ENCODE data around the gene EN2. TPM values are rescaled to one million over a fixed set of nuclear protein-coding genes. Genes with fewer than 3 reads are reported as not detected.

EN2 gene
- polyA plus RNA-seq, 1 experiment: not detected

- Histone ChIP-seq H3K27ac (ENCODE audit: low read depth, low read length) (no peak overlapping the region), H3K27me3 (ENCODE audit: control insufficient read depth, insufficient read depth, low read length) (peaks cover 91% of the 10 kb centered on the region), H3K4me3 (ENCODE audit: low read depth, low read length) (no peak overlapping the region), H3K9me3 (ENCODE audit: control insufficient read depth, insufficient read depth, low read length) (no peaks in the 10 kb centered on the region; the same call in 1 of the 2 replicates)
- ChIA-PET CTCF (no interaction called here), POLR2A (no interaction called here)
- TF ChIP-seq CTCF (IDR thresholded peaks at IDR 0.05; ENCODE audit: low read depth, low read length): no peak
- DNase-seq (ENCODE audit: low read depth, low spot score): no peak
These were observed 7.2 kb downstream of the EN2 start for GRCh38 chr7:155464948-155465739.

GRCh38 chr7:155465761-155466141 lies 7.8 kb downstream of the EN2 start:
- POLR2A ChIA-PET: no interaction called here
- H3K4me3 ChIP-seq (ENCODE audit: low read depth, low read length): no peak overlapping the region
- CTCF ChIA-PET: no interaction called here
- TF ChIP-seq CTCF (IDR thresholded peaks at IDR 0.05; ENCODE audit: low read depth, low read length): no peak
- DNase-seq (ENCODE audit: low read depth, low spot score): no peak
- peaks cover 92% of the 10 kb centered on the region for H3K27me3 ChIP-seq (ENCODE audit: control insufficient read depth, insufficient read depth, low read length)
- H3K27ac ChIP-seq (ENCODE audit: low read depth, low read length): no peak overlapping the region
- no peaks in the 10 kb centered on the region; the same call in 1 of the 2 replicates for H3K9me3 ChIP-seq (ENCODE audit: control insufficient read depth, insufficient read depth, low read length)

- H3K4me3 ChIP-seq (ENCODE audit: low read depth, low read length): no peak overlapping the region
- no peak for TF ChIP-seq CTCF (IDR thresholded peaks at IDR 0.05; ENCODE audit: low read depth, low read length)
- H3K9me3 ChIP-seq (ENCODE audit: control insufficient read depth, insufficient read depth, low read length): no peaks in the 10 kb centered on the region; the same call in 1 of the 2 replicates
- no peak for DNase-seq (ENCODE audit: low read depth, low spot score)
- peaks cover 92% of the 10 kb centered on the region for H3K27me3 ChIP-seq (ENCODE audit: control insufficient read depth, insufficient read depth, low read length)
- CTCF ChIA-PET: no interaction called here
- no peak overlapping the region for H3K27ac ChIP-seq (ENCODE audit: low read depth, low read length)
- POLR2A ChIA-PET: no interaction called here
These were observed 8.3 kb downstream of the EN2 start for GRCh38 chr7:155466142-155466813.

GRCh38 chr7:155466814-155467733 lies 9.1 kb downstream of the EN2 start:
- ChIA-PET CTCF (no interaction called here), POLR2A (no interaction called here)
- no peak for TF ChIP-seq CTCF (IDR thresholded peaks at IDR 0.05; ENCODE audit: low read depth, low read length)
- Histone ChIP-seq H3K9me3 (ENCODE audit: control insufficient read depth, insufficient read depth, low read length) (no peaks in the 10 kb centered on the region; the same call in 1 of the 2 replicates), H3K4me3 (ENCODE audit: low read depth, low read length) (no peak overlapping the region), H3K27ac (ENCODE audit: low read depth, low read length) (no peak overlapping the region), H3K27me3 (ENCODE audit: control insufficient read depth, insufficient read depth, low read length) (peaks cover 91% of the 10 kb centered on the region)
- no peak for DNase-seq (ENCODE audit: low read depth, low spot score)

Data from AG04450 (cell line).